Measurements from ENCODE around the gene SPTA1. TPM values are rescaled to one million over a fixed set of nuclear protein-coding genes. Genes with fewer than 3 reads are reported as not detected.

The SPTA1 gene
- total RNA-seq, 1 donor from 2014 or later = not detected

GRCh38 chr1:158577561-158577960 lies 109.0 kb downstream of the SPTA1 start:
- H3K9me3 ChIP-seq = no peaks in the 10 kb centered on the region
- DNase-seq (ENCODE audit: low spot score in 2 of 2) = no peak
- H3K27ac ChIP-seq = no peak overlapping the region
- intact Hi-C loops (cut with DNase I) = no loop called here
- no peaks in the 10 kb centered on the region for H3K27me3 ChIP-seq
- H3K4me3 ChIP-seq = no peak overlapping the region
- no peaks in the 10 kb centered on the region for H3K36me3 ChIP-seq
- H3K4me1 ChIP-seq = no peaks in the 10 kb centered on the region
- no peak for TF ChIP-seq CTCF (IDR thresholded peaks at IDR 0.05)

- no peaks in the 10 kb centered on the region for H3K27me3 ChIP-seq
- no peaks in the 10 kb centered on the region for H3K36me3 ChIP-seq
- no peak for DNase-seq (ENCODE audit: low spot score in 2 of 2)
- no peak overlapping the region for H3K27ac ChIP-seq
- no peaks in the 10 kb centered on the region for H3K9me3 ChIP-seq
- no peaks in the 10 kb centered on the region for H3K4me1 ChIP-seq
- intact Hi-C loops (cut with DNase I) = no loop called here
- no peak overlapping the region for H3K4me3 ChIP-seq
- TF ChIP-seq CTCF (IDR thresholded peaks at IDR 0.05) = no peak
These were observed 114.3 kb downstream of the SPTA1 start for GRCh38 chr1:158572226-158572625.

- no peaks in the 10 kb centered on the region for H3K9me3 ChIP-seq
- no peak within 1 kb of the TSS for H3K4me3 ChIP-seq
- no peak within 1 kb of the TSS for H3K27ac ChIP-seq
- no peaks in the 10 kb centered on the region for H3K4me1 ChIP-seq
- TF ChIP-seq CTCF (IDR thresholded peaks at IDR 0.05) = no peak
- DNase-seq (ENCODE audit: low spot score in 2 of 2) = no peak
- intact Hi-C loops (cut with DNase I) = no loop called here
- H3K27me3 ChIP-seq = no peaks in the 10 kb centered on the region
- H3K36me3 ChIP-seq = no peaks in the 10 kb centered on the region
These were observed 116.0 kb downstream of the SPTA1 start, which contains the start of gene OR6P1 for GRCh38 chr1:158570480-158570879. Gene OR6P1 (minus strand): TSS chr1:158570580. CDS start chr1:158563604, 6,976 bp downstream.

GRCh38 chr1:158564608-158565007 lies 121.9 kb downstream of the SPTA1 start:
- intact Hi-C loops (cut with DNase I) = no loop called here
- Histone ChIP-seq H3K4me3 (no peak overlapping the region), H3K9me3 (no peaks in the 10 kb centered on the region), H3K36me3 (no peaks in the 10 kb centered on the region), H3K4me1 (no peaks in the 10 kb centered on the region), H3K27ac (no peak overlapping the region), H3K27me3 (no peaks in the 10 kb centered on the region)
- DNase-seq (ENCODE audit: low spot score in 2 of 2) = no peak
- TF ChIP-seq CTCF (IDR thresholded peaks at IDR 0.05) = no peak

- no peak for DNase-seq (ENCODE audit: low spot score in 2 of 2)
- Histone ChIP-seq H3K4me3 (no peak overlapping the region), H3K9me3 (no peaks in the 10 kb centered on the region), H3K27ac (no peak overlapping the region), H3K27me3 (no peaks in the 10 kb centered on the region), H3K4me1 (no peaks in the 10 kb centered on the region), H3K36me3 (no peaks in the 10 kb centered on the region)
- TF ChIP-seq CTCF (IDR thresholded peaks at IDR 0.05) = no peak
- intact Hi-C loops (cut with DNase I) = no loop called here
These were observed 122.7 kb downstream of the SPTA1 start for GRCh38 chr1:158563853-158564252.

Other genes with a start within 250 kb of the SPTA1 start
- gene OR10K1, start 224.9 kb downstream of the SPTA1 start, total RNA-seq = not detected
- gene OR10R2, start 214.5 kb downstream of the SPTA1 start, total RNA-seq = not detected
- not detected for gene OR6Y1, start 132.3 kb downstream of the SPTA1 start, total RNA-seq
- not detected for gene OR6P1, start 116.1 kb downstream of the SPTA1 start, total RNA-seq
- gene OR10X1, start 106.8 kb downstream of the SPTA1 start, total RNA-seq = not detected
- gene OR10Z1, start 81.4 kb downstream of the SPTA1 start, total RNA-seq = not detected
- gene OR6K2, start 13.9 kb upstream of the SPTA1 start, total RNA-seq = not detected
- gene OR6K3, start 34.0 kb upstream of the SPTA1 start, total RNA-seq = not detected
- gene OR6K6, start 68.0 kb upstream of the SPTA1 start, total RNA-seq = not detected
- gene OR6N1, start 85.5 kb upstream of the SPTA1 start, total RNA-seq = not detected
- not detected for gene OR6N2, start 94.5 kb upstream of the SPTA1 start, total RNA-seq
- 3.5 TPM for gene MNDA, start 144.6 kb upstream of the SPTA1 start, total RNA-seq
- gene PYHIN1, start 244.8 kb upstream of the SPTA1 start, total RNA-seq = 2.8 TPM

Measured in ascending aorta (tissue), 2 donors.